HG02763 (cell line): Measurements from ENCODE around the gene TMEM267.
"Not testable (repeated sequence)": the region's sequence is repeated elsewhere in the genome, so short reads cannot be mapped to it uniquely, and the experiment has no call there.

Experiments
- ATAC-seq: cut with Tn5 transposase; IDR thresholded peaks from one replicate; pipeline ENCODE4 v1.9.1; 2021; ENCODE audit warnings: mild to moderate bottlenecking, moderate library complexity; ENCODE audit not compliant: unreplicated experiment

The TMEM267 gene, protein sequence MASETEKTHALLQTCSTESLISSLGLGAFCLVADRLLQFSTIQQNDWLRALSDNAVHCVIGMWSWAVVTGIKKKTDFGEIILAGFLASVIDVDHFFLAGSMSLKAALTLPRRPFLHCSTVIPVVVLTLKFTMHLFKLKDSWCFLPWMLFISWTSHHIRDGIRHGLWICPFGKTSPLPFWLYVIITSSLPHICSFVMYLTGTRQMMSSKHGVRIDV

DNA sequence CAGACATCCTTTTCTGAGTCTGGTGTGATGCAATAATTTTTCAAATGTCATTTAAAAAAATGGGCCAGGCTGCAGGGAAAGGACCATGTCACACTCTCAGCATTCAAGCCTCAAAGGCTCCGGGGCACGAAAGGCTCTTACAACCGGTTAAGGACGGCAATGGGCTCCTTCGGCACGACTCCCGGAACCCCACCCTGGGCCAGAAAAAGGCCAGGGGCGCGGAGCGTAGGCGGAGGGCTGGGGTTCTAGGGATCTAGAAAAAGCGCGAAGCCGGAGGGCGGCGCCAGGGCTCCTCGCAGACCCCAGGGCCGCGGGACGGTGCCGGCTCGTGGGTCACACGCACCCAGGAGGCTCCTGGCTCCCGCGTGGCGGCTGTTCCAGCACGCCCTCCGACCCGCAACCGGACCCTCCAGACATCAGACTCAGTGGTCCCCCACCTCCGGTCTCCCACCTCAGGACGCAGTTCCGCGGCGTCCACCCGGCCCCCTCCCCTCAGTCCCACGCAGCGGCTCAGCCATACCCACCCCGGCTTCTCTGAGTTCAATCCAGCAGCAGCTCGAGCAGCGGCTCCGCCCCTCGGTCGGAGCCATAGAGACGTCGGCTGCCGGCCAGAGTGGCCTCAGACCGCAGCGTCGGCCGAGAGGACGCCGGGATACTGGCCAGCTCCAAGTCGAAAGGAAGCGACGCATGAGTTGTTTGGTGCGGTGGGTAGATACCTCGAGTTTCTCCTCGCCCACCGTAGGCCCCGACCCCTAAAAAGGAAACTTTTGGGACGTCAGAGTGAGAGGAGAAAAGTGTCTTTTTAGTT lies at the start of gene TMEM267:
Gene TMEM267 (minus strand): TSS at position 568 of the 808 bp plus-strand sequence. CDS start 29,896 bp downstream, outside the sequence.
- ATAC-seq: peak; percentile 91

DNA sequence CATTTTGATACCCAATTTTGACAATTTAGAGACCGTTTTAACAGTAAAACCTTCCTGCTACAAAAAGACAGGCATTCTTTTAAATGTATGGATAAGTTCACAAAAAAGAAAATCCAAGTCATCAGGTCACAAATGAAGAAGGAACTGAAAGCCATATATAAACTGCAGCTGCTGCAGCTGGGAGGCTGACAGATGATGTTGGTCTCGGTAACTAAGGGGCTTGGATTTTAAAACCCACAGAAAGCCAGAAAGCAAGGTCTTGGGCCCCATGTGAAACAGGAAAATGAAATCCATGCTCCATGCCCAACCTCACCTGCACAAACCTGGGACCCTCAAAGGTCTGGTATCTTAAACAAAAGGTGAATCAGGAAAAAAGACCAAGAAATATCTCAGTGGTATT lies 47.0 kb upstream of the TMEM267 start:
- ATAC-seq: no peak

DNA sequence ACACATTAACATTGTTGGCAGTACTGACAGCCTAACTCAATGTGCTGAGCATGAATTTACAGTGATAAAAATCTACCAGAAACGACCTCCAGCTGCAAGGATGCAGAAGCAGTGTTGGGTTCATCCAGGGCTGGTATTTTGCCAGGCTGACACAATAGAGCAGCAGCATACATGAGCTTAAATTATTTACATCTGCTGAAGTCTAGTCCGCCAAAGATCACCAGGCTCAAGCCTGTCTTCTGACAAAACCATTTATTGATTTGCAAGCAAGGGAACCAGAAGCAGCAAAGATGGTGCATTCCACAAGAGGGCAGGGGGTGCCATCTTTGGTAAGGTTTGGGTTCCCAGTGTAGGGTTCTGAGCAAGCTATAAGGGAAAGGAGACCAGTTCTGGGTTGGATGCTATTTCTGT lies 40.0 kb upstream of the TMEM267 start:
- no peak for ATAC-seq

DNA sequence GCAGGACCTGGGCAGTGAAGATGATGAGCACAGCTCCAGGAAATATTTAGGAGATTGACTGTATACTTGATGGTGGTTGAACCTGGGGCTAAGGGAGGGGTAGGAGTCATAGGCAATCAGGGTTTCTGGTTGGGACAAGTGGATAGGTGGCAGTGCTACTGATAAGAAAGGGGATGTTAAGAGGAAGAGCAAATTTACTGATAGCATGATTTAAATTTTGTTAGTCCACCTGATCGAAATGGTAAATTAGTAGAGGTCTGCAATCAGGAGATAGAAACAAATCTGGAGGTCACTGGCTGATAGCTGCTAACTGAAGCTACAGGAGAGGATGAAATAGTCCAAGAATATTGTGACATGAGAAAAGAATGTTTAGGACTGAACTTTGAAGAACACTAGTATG lies 37.0 kb upstream of the TMEM267 start:
- no peak for ATAC-seq

DNA sequence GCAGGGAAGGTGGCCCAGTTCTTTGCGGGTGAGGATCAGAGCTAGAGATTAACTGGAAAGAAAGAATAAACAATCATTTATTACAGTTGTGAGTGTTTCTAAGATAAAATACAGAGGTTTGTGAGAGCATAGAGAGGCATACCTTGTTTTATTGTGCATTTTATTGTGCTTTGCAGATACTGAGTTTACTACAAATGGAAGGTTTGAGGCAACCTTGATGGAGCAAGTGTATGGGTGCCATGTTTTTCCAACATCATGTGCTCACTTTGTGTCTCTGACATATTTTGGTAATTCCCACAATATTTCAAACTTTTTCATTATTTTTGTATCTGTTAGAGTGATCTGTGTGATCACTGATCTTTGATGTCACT lies 32.0 kb upstream of the TMEM267 start:
- ATAC-seq: no peak

DNA sequence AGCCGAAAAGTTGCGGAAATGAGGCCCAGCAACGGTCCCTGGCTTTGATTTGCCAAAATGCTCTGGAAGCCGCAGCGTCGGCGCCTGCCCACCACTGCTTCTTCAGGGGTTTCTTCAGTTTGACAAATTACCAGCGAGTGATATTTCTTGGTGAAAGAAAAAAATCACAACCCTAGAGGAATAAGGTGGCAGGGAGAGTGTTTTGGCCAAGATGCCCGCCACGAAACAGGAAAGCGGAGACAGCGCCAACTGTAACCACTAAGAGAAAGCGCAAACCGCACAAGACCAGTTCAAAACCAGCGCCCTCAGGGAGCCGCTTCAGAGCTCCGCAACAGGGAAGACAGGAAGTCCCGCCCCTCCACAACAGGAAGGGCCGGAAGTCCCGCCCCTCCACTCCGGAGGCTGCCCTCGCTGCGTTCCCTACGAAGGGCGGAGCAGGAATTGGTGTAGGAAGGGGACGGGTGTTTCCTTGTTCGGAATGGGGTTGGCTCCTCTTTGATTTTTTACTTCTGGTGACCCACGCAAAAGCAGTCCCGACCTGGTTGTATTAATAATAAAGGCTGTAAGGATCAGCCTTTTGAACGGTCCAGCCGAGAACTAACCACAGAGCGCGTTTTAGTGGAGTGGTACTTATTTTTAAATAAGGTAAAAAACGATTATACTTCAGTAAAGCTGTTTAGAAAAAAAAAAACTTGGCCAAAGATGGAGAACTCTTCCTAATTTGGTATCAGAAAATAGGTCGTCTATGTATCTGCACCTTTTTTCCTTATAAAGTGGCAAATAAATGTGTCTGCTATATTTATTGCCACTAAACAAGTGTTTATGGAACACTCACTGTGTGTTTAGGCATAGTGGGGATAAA lies 31.4 kb upstream of the TMEM267 start, which contains the start of gene C5orf34:
Gene C5orf34 (minus strand): TSS at position 333 of the 862 bp plus-strand sequence. CDS start 5,809 bp downstream, outside the sequence.
- ATAC-seq: peak; percentile 100

DNA sequence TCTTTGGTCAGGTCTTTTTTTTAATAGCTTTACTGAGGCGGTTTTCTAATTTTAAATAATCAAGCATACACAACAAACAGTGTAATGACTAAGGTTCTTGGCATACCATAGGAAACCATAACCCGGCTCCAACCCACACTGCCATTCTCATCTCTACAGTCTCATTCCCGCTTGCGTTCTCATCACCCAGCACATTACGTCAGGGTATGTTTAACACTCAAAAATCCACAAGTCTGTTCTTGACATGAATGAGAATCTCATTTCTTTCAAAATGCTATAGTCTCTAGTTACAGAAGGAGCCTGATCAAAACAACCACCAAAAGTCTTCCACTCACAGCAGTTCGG lies 30.8 kb upstream of the TMEM267 start:
- ATAC-seq: peak; percentile 9

DNA sequence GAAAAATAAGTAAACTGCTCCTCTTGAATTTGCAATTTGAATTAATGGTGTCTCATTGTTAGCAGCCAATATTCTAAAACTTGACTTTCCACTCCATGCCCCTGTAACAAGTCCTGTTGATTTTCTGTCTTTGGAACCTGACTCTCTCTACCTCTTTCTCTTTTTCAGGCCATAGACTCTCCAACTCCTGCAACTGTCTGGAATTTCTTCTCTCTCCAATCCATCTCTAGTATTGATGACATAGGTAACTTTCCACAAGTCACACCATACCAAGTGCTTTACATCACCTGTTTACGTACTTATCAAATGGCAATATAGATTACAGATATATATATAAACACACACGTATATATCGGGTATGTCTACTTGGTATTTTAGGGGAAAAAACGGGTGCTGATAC lies 30.4 kb upstream of the TMEM267 start:
- ATAC-seq: no peak

DNA sequence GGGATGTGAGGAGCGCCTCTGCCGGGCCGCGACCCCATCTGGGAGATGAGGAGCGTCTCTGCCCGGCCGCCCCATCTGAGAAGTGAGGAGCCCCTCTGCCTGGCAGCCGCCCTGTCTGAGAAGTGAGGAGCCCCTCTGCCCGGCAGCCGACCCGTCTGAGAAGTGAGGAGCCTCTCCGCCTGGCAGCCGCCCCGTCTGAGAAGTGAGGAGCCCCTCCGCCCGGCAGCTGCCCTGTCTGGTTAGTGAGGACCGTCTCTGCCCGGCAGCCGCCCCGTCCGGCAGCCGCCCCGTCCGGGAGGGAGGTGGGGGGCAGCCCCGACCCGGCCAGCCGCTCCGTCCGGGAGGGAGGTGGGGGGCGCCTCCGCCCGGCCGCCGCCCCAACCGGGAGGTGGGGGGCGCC lies 27.4 kb upstream of the TMEM267 start:
- not testable (repeated sequence) for ATAC-seq

DNA sequence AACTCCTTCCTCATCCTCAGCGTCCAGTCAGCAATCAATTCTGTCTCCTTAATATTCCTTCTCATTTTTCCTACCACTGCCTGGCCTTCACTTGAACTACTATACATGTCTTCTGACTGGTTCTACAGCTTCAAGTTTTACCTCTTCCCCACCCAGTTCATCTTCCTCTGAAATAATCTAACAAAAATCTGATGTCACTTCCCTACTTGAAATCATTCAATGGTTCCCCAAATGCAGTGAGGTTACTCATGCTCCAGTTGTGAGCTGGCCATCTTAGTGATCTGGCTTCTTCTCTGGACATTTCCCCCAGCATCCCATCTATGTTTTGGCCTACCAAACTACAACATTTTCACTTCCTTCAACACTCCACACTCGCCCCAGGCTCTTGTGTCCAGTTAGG lies 14.9 kb upstream of the TMEM267 start:
- no peak for ATAC-seq

DNA sequence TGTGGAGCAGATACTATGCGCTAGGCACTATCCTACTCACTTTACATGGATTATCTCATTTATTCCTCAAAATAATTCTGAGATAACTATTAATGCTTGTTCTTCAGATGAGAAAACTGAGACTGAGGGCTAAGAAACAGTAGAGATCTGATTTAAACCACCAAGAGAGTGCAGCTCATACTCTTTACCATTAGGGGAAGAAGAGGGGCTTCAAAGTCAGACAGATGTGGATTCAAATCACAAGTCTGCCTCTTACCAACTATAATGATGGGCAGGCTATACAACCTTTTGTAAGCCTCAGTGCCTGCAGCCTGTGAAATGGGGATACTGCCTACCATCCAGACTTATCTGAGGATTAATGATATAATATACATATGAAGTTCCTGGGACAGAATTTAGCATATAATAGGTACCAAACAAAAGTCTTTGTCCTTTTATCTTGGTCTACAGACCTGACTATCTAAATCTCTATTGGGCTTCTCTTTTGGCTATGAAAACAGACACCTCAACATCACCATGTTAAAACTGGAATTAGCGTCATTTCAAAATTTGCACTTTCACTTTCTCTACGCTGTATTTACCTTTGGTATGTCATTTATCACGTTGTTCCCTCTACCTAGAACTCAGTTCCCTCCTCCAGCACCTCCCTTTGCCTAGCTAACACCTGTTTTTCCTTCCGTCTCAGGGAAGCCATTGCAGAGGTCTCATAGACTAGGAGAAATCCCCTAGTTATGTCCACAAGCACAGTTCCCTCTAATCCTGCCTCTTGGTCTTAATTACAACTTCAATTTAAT lies 13.8 kb upstream of the TMEM267 start:
- ATAC-seq: no peak

DNA sequence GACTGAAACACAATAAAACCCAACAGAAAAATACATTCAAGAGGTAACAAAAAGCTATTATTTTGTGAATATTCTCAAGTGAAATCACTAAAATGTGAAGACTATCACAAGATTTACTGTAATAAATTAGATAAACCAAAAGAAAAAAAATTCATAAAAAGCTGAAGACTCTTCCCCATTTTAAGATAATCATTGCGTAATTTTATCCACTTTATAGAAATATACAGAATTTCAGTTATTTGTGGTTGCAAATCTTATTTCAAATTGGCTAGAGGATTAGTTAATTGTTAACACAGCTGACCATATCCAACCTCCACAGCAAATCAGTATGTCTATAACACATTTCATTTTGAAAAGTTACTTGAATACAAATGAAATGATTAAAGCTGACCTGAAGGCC lies 7.7 kb upstream of the TMEM267 start:
- no peak for ATAC-seq

DNA sequence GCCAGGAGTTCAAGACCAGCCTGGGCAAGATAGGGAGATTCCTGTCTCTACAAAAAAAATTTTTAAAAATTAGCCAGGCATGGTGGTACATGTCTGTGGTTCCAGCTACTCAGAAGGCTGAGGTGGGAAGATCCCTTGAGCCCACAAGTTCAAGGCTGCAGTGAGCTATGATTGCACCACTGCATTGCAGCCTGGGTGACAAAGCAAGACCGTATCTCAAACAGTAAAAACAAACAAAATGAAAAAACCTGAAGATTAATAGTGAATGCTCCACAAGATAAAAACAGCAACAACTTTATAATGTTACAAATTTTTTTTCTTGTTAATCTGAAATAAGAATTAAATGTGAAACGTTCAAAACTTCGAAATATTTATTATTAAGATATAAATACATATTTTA lies 2.7 kb upstream of the TMEM267 start:
- ATAC-seq: no peak

DNA sequence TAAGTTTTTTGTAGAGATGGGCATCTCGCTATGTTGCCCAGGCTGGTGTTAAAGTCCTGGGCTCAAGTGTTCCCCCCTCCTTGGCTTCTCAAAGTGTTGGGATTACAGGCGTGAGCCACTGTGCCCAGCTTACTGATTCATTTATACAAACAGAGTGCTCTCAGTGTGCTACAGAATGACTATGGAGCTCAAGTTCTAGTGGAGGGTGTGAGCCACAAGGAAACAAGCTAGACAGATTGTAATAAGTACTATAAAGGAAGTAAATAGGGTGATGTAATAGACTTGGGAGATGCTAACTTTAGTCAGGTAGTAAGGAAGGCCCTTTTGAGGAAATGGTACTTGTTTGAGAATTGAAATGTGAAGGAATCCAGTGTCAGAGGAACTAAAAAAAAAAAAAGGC lies 1.7 kb upstream of the TMEM267 start:
- ATAC-seq: no peak

DNA sequence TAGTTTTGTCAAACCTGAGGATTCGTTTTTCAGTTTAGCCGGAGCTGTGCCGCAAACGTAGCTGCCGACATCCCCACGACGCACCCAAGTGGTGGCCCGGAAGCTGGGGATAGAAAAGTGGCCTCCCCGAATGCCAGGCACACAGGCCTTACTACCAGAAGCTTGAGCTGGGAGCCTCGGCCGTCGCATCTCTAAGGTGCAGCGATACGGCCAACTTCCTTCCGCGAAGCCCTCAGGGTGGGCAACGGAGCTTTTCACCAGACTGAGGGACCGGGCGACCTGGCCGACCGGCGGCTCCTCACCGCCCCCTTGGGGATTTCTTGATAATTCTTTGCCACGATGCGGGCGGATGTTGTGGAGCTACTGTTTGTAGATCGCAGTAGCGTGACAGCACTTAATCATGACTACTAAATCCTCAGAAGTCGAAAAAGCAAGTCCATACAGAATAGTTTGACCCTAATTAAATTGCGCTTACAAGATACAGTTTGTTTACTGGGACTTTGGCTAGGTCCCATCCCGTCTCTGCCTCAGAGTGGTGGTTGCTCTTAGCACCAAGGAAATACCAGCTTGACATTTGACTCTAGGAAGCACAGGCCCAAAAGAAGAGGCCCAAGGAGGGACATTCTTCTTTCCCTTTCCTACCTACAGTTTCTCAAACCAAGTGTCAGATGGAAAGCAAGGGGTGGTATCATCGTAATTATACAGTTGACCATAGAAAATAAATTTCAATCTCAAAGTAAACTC lies 613 bp upstream of the TMEM267 start:
- peak; percentile 67 for ATAC-seq

DNA sequence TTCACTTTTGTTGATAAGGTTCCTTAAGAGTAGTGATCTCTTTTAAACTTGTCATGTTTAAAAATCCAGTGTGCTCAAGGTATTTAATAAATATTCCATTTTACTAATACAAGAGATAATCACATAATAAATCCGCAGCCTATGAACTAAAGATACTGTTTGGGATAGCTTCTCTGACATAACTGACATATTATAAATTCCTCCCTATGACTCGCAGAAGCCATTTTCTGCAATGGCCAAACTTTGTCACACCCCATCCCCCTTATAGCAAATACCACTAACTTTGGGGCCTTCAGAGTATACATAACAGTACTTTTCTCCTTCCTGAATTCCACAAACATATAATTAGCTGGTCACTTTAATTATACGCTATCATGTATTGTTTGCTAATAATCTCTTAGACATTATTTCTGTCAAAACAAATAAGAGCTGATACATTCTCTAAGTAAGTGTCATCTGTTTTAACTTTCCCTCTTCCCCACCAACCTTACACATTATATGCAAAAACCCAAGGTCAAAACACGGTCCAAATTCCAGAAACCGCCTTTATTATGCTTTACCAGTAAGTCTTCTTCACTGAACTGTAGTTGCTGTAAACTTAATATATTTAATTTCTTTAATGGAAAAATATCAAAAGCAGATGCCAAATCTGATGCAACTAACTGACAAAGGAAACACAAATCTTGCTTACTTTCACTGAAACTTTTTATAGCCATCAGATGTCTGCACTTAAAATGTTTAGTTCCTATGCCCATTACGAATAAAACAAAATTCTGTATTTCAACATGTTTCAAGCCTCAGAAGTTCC lies 971 bp downstream of the TMEM267 start:
- no peak for ATAC-seq

DNA sequence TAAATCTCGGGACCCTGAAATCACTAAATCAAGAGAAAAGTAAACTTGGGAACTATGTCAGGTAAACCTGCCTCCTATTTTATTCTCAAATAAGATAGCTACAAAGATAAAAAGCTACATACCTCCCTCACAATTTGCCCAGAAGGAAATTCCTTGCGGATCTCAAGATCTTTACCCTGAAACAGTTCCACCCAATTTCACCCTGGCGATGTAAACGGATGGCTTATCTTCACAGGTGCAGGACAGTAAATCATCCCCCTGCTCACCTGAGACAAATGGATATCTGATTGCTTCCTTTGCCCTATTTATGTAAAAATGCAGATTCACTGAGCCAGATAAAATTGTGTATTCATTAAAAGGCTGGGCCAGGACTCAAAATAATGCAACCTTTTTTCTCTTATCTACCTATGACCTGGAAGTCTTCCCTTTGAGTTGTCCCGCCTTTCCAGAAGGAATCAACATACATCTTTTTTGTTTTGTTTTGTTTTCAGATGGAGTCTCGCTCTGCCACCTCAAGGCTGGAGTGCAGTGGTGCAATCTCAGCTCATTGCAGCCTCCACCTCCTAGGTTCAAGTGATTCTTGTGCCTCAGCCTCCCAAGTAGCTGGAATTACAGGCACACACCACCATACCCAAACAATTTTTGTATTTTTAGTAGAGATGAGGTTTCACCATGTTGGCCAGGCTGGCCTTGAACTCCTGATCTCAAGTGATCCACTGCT lies 13.8 kb downstream of the TMEM267 start:
- ATAC-seq: no peak

DNA sequence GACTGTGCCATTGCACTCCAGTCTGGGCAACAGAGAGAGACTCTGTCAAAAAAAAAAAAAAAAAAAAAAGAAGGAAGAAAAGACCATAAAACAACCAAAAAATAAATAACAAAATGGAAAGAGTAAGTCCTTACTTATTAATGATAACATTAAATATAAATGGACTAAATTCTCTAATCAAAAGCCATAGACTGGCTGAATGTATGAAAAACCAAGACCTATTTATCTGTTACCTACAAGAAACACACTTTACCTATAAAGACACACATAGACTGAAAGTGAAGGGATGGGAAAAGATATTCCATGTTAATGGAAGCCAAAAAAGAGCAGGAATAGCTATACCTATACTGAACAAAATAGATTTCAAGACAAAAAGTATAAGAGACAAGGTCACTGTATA lies 16.6 kb downstream of the TMEM267 start:
- ATAC-seq: no peak

DNA sequence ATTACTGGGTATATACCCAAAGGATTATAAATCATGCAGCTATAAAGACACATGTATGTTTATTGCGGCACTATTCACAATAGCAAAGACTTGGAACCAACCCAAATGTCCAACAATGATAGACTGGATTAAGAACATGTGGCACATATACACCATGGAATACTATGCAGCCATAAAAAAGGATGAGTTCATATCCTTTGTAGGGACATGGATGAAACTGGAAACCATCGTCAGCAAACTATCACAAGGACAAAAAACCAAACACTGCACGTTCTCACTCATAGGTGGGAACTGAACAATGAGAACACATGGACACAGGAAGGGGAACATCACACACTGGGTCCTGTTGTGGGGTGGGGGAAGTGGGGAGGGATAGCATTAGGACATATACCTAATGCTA lies 18.2 kb downstream of the TMEM267 start:
- not testable (repeated sequence) for ATAC-seq
